ENCODE results near the gene MAP3K4. TPM values are rescaled to one million over a fixed set of nuclear protein-coding genes. Genes with fewer than 3 reads are reported as not detected.

The MAP3K4 gene
- total and polyA plus RNA-seq, 2 of the 8 experiments (the other 6 are each of a cell fraction or from before 2014, with no cell fraction given): 16.6 to 51.6 TPM

DNA sequence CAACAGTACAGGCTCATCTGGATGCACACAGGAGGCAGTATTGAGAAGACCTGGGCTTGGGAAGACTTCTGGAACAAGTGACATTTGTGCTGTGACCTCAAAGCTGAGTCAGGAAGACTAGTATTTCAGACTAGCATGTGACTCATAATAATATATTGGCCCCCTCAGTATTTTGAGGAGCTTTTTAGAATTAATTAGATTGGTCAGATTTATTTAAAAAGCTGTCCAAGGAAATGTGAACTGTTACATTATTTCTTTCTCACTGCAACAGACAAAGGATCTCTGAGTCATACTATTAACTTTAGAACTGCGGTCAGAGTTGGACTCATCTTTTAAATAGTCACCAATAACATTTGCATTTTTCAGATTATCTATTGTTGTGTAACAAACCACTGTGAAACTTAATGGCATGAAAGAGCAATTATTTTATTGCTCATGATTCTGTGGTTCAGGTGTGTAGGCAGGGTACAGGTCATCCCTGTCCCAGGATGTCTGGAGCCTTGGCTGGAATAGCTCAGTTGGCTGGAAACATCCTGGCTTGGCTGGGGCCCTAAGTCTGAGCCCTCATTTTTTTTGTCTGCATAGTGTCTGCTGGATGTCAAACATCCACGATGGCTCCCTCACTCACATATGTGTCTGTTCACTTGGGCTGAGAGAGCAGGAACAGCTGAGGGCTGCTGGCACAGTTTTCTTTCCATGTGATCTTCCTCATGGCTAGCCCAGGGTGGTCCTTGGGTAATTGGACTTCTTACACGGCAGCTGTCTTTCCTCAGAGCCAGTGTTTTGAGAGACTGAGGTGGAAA lies 46.9 kb downstream of the MAP3K4 start (continued):
- TF ChIP-seq, protein P1, sequence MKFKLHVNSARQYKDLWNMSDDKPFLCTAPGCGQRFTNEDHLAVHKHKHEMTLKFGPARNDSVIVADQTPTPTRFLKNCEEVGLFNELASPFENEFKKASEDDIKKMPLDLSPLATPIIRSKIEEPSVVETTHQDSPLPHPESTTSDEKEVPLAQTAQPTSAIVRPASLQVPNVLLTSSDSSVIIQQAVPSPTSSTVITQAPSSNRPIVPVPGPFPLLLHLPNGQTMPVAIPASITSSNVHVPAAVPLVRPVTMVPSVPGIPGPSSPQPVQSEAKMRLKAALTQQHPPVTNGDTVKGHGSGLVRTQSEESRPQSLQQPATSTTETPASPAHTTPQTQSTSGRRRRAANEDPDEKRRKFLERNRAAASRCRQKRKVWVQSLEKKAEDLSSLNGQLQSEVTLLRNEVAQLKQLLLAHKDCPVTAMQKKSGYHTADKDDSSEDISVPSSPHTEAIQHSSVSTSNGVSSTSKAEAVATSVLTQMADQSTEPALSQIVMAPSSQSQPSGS (IDR thresholded peaks at IDR 0.05; ENCODE audit: low read length): no peak
- TF ChIP-seq SIX5 (IDR thresholded peaks at IDR 0.05; ENCODE audit: low read depth, low read length) (no peak), SP4 (IDR thresholded peaks at IDR 0.05; ENCODE audit: low read length) (no peak), CTBP2 (IDR thresholded peaks at IDR 0.05; ENCODE audit: borderline replicate concordance, insufficient read depth, insufficient read length, low read length) (no peak), RBBP5 (IDR thresholded peaks at IDR 0.05; ENCODE audit: borderline replicate concordance, low read depth, low read length) (no peak), USF2 (IDR thresholded peaks at IDR 0.05; ENCODE audit: low read length) (no peak), E2F6 (IDR thresholded peaks at IDR 0.05) (no peak), POU5F1 (IDR thresholded peaks at IDR 0.05; ENCODE audit: low read depth, low read length) (no peak), BCL11A (IDR thresholded peaks at IDR 0.05; ENCODE audit: low read depth in 2 of 2, low read length in 2 of 2) (no peak), KDM1A (IDR thresholded peaks at IDR 0.05; ENCODE audit: borderline replicate concordance, low read length) (no peak)
